ENCODE measurements around the gene ALAD. TPM values are rescaled to one million over a fixed set of nuclear protein-coding genes. Genes with fewer than 3 reads are reported as not detected.

Gene ALAD
- total and polyA plus RNA-seq, 2 of the 8 experiments (the other 6 are each of a cell fraction or from before 2014, with no cell fraction given): 8.2 to 15.3 TPM

GRCh38 chr9:113449376-113449775, 48.3 kb upstream of the ALAD start:
- H2BK120ac ChIP-seq (replicated peaks; ENCODE audit: low read depth, low read length): no peak overlapping the region
- no peaks in the 10 kb centered on the region for H3K27me3 ChIP-seq (replicated peaks in 1 of 4; ENCODE audit: control insufficient read depth in 3 of 4, extremely low read depth in 1 of 4, insufficient read depth in 3 of 4, low read length in 3 of 4)
- ChIA-PET POLR2A (ENCODE audit: partially characterized antibody) (no interaction called here), CTCF (ENCODE audit: partially characterized antibody) (interaction anchor here (0.7 to 10.1 kb wide), 4 partner anchors 43 to 209 kb away, joined by 3 to 191 read pairs (median 77); no protein-coding TSS in a partner anchor)
- H3K4me2 ChIP-seq (ENCODE audit: insufficient read depth in 1 of 2, low read depth in 2 of 2, low read length in 2 of 2): no peak overlapping the region
- H3K9me3 ChIP-seq (ENCODE audit: insufficient read depth in 2 of 2, low read depth in 1 of 2, low read length in 1 of 2): no peaks in the 10 kb centered on the region
- WGBS, 2 experiments (ENCODE audit: extremely low coverage in 1 of 2, insufficient coverage in 1 of 2, insufficient read length in 1 of 2, insufficient replicate concordance in 2 of 2, low coverage in 1 of 2, low lambda C conversion rate in 2 of 2, missing lambda C conversion rate in 1 of 2): 89% methylated on average over 2 of the region's 2 CpGs; no CpG with 5 or more reads in 1 of the 2 experiments
- H2BK12ac ChIP-seq (ENCODE audit: low read depth, low read length): no peak overlapping the region
- H3K4me3 ChIP-seq (ENCODE audit: extremely low read depth in 1 of 4, insufficient read depth in 2 of 4, low read depth in 3 of 4, low read length in 4 of 4): no peak overlapping the region
- peaks cover 2% of the 10 kb centered on the region; the same call in 1 of the 2 replicates for H3K23me2 ChIP-seq (ENCODE audit: low read depth, low read length)
- DNase-seq (ENCODE audit: low read depth in 1 of 2, low spot score in 2 of 2): no peak
- H2AK5ac ChIP-seq (ENCODE audit: low read depth, low read length): no peak overlapping the region
- H4K8ac ChIP-seq (ENCODE audit: extremely low read depth, insufficient read depth, low read length): no peak overlapping the region
- H3K79me2 ChIP-seq (ENCODE audit: control insufficient read depth in 1 of 2, insufficient read depth in 2 of 2, low read length in 2 of 2): no peaks in the 10 kb centered on the region
- H3K36me3 ChIP-seq (ENCODE audit: control insufficient read depth in 2 of 4, insufficient read depth in 4 of 4, low read length in 3 of 4): no peaks in the 10 kb centered on the region
- H3K4me1 ChIP-seq (replicated peaks in 1 of 4; ENCODE audit: control insufficient read depth in 3 of 4, insufficient read depth in 4 of 4, low read length in 3 of 4): no peaks in the 10 kb centered on the region
- no peak overlapping the region for H3K9ac ChIP-seq (replicated peaks in 1 of 4; ENCODE audit: extremely low read depth in 1 of 4, low read depth in 3 of 4, low read length in 3 of 4)
- TF ChIP-seq POU5F1 (IDR thresholded peaks at IDR 0.05; ENCODE audit: low read depth, low read length) (no peak), CHD1 (IDR thresholded peaks at IDR 0.05; ENCODE audit: low read depth, low read length) (no peak), HDAC6 (IDR thresholded peaks at IDR 0.05; ENCODE audit: low read depth, low read length) (no peak), HDAC2 (IDR thresholded peaks at IDR 0.05; ENCODE audit: borderline replicate concordance in 1 of 2, low read depth in 2 of 2, low read length in 2 of 2) (no peak)
- H3K79me1 ChIP-seq (ENCODE audit: low read depth, low read length): no peaks in the 10 kb centered on the region
- no peak overlapping the region for H2BK20ac ChIP-seq (ENCODE audit: low read length)
- no peak overlapping the region for H3K14ac ChIP-seq (ENCODE audit: insufficient read length)
- no peak overlapping the region for H3K18ac ChIP-seq (ENCODE audit: extremely low read depth, low read length)
- no peak overlapping the region for H2AFZ ChIP-seq (ENCODE audit: low read length)
- no peaks in the 10 kb centered on the region for H4K20me1 ChIP-seq (replicated peaks in 1 of 2; ENCODE audit: control insufficient read depth in 1 of 2, insufficient read depth in 2 of 2, low read length in 2 of 2)
- H2BK15ac ChIP-seq (ENCODE audit: low read length): no peak overlapping the region
- no peak overlapping the region for H4K91ac ChIP-seq (replicated peaks; ENCODE audit: insufficient read length, low read length)
- H2BK5ac ChIP-seq (ENCODE audit: low read depth, low read length): no peak overlapping the region
- H3K4ac ChIP-seq (replicated peaks; ENCODE audit: insufficient read length, low read depth, low read length): no peak overlapping the region
- H4K5ac ChIP-seq (ENCODE audit: insufficient read length, low read depth, low read length): no peak overlapping the region
- no peak overlapping the region for H3K56ac ChIP-seq (replicated peaks; ENCODE audit: insufficient read length, low read depth, low read length)
- no peak overlapping the region for H3K27ac ChIP-seq (ENCODE audit: low read depth, low read length)
- H3K23ac ChIP-seq (ENCODE audit: insufficient read length): no peak overlapping the region
- no peak for FAIRE-seq

Data from H1 (cell line).